GM13977 (cell line): ENCODE measurements around the gene PTEN.
A peak's percentile ranks its signal among the peaks of the same experiment; 100 is the strongest.

Experiments used
- DNase-seq: peaks from one replicate; pipeline ENCODE4 v3.0.0; 2012; ENCODE audit warnings: low spot score
- in situ Hi-C: fragments of 300-500 bp; cut with MboI; formaldehyde crosslinking; loops from one replicate; pipeline ENCODE4 v1.12.0; 2022; ENCODE audit warnings: low sequenced_read_pairs, low pct_unique_long_range_greater_than_20kb, mixed read lengths, inconsistent platforms; ENCODE audit not compliant: unreplicated experiment
- TF ChIP-seq, protein P1 (sequence below): IDR thresholded peaks from 2 replicates; pipeline ENCODE4 v1.5.1; 2012; ENCODE audit warnings: mild to moderate bottlenecking, control low read depth; ENCODE audit not compliant: insufficient read depth; ENCODE audit errors: extremely low read depth, missing control alignments

Gene PTEN

GRCh38 chr10:87863053-87863943 is at the start of gene PTEN, which contains the start of gene KLLN:
PTEN (plus strand) TSS chr10:87863625; CDS start chr10:87864470, 845 bp downstream.
KLLN (minus strand) TSS chr10:87863533; CDS start chr10:87862487, 1,046 bp downstream.
- peak; percentile 90 for DNase-seq
- TF ChIP-seq, protein P1, sequence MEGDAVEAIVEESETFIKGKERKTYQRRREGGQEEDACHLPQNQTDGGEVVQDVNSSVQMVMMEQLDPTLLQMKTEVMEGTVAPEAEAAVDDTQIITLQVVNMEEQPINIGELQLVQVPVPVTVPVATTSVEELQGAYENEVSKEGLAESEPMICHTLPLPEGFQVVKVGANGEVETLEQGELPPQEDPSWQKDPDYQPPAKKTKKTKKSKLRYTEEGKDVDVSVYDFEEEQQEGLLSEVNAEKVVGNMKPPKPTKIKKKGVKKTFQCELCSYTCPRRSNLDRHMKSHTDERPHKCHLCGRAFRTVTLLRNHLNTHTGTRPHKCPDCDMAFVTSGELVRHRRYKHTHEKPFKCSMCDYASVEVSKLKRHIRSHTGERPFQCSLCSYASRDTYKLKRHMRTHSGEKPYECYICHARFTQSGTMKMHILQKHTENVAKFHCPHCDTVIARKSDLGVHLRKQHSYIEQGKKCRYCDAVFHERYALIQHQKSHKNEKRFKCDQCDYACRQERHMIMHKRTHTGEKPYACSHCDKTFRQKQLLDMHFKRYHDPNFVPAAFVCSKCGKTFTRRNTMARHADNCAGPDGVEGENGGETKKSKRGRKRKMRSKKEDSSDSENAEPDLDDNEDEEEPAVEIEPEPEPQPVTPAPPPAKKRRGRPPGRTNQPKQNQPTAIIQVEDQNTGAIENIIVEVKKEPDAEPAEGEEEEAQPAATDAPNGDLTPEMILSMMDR: no peak
- in situ Hi-C loops: loop anchor here (5.0 to 10.0 kb wide), 3 partner anchors 242 to 689 kb away; no protein-coding TSS in a partner anchor

DNA sequence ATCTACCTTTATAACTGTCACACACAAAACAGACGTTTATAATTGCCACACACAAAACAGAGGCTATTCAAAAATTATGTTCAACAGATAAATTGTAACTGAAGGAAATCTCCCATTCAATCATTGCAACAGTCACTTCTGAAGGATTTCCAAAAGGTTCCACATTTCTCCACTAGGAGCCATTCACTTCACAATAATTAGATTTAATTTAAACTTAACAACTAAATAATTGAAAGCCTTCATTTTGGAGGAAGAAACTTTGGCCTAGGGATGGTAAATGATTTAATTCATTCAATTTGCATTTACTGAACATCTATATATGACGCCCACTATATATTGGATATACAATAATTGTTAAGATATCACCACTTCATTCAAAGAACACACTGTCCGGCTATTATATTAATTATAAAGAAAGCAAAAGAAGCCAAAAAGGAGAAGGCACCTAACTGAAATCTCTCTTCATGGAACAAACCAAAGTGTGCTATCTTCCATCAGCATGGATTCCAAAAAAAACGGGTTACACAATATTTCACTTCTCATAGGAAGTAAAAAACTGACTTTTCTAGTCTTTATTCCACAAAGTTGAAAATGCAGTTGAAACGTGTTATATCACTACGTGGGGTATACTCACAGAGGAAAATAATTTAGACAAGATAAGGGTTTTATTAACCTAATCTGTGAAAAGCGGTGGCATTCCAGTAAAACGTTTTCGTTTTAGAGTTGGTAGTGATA is 47.1 kb upstream of the PTEN start:
- TF ChIP-seq, protein P1: no peak
- DNase-seq: no peak
- in situ Hi-C loops: no loop called here

DNA sequence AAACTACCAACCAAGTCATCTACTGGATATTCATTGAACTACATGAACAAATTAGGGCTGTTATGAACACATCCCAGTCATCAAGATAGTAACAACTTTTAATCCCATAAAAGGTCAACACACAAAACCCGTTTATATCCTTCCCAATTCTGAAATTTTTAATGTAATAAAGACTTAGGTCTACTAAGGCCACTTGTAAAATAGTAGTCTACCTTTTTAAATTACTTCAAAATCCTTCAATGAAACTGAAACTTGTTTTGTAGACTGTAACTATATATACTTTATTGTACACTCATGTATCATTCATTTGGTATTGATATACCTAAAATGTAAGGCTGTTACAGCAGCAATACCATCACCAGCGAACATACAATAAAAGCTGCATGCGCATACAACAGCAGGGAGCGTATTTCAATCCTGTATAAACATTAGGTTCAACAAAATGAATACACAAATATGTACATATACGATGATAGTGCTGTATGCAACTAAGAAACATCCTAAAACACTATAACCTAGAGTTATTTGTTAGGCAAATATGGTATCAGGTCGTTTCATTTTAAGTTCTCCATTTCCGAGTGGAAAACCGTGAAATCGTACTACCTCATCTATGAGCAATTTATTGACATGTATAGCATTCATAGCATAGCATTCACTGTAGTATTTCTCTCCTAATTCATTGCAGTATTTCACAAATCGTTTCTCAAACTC is 46.4 kb upstream of the PTEN start:
- in situ Hi-C loops: no loop called here
- no peak for DNase-seq
- TF ChIP-seq, protein P1: no peak

GRCh38 chr10:87817609-87818504 is 45.6 kb upstream of the PTEN start, which contains the start of gene ATAD1:
ATAD1 (minus strand) TSS chr10:87818226; CDS start chr10:87814599, 3,627 bp downstream.
- TF ChIP-seq, protein P1: peak; percentile 28
- DNase-seq: peak; percentile 79
- in situ Hi-C loops: no loop called here

DNA sequence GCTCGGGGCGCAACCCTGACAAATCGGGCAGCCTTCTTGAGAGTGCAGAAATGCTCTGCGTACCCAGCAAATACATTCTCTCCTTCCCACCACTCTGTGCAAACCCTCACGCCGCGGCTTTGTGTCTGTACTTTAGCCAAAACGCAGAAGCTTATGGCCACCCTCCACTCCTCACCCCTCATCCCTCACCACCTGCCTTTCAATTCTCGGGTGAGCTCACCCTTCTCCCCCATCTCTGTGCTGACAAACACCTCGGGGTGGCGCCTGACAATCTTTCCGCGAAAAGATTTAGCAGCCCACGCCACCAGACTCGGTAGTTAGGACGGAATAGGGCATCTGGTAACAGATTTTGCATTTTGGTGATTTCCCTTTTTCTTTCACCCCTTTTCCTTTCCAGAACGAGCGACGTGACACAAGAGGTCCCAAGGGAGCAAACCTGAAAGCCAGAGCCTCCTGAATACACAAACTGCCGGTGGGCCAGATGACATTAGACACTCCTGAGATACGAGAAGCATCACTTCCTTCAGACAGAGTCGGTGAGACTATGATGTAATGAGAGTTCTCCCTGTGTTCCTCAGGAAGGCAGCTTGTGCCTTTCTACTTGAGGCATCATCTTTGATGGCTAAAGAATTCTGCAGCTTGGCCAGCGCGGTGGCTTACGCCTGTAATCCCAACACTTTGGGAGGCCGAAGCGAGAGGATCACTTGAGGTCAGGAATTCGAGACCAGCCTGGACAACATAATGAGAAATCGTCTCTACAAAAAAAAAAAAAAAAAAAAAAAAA is 44.7 kb upstream of the PTEN start:
- in situ Hi-C loops: no loop called here
- TF ChIP-seq, protein P1: peak; percentile 37
- peak; percentile 55 for DNase-seq
